Measurements from ENCODE around the gene KRTAP10-1.

DNA sequence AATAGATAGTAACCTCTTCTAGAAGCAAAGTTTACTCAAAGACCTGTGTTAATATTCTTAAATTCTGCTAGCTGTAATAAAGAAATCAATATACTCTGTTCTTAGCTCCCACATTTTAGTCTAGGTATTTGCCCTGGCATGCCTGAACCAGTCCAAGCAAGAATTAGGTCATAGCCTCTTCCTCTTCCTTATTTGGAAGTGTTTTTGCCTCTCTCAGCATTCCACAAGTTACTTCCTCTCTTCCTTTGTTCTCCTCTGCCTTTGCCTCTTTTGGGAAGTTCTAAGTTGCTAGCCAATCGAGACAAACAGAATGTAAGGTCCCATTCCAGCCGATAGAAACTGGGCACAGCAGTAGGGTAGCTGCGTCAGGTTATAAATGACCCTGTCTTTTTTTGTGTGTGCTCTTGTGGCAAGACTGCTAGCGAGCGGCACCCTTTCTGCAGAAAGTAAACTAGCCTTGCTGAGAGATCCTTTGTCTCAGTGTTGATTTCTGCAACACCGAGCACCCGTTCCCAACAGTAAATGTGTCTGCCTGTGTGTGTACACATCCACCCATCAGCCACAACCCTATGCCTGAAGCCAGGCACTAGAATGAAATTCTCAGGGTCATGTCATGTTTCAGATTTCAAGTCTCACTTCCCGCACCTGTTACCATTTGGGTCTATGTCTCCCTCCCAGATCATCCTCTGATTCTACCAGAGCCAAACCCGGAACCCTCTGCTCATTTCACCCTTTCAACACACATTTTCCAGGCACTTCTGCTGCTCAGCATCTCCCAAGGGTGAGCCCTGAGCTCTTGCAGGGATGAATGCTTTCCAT is 47.2 kb downstream of the KRTAP10-1 start:
- TF ChIP-seq, protein P1, sequence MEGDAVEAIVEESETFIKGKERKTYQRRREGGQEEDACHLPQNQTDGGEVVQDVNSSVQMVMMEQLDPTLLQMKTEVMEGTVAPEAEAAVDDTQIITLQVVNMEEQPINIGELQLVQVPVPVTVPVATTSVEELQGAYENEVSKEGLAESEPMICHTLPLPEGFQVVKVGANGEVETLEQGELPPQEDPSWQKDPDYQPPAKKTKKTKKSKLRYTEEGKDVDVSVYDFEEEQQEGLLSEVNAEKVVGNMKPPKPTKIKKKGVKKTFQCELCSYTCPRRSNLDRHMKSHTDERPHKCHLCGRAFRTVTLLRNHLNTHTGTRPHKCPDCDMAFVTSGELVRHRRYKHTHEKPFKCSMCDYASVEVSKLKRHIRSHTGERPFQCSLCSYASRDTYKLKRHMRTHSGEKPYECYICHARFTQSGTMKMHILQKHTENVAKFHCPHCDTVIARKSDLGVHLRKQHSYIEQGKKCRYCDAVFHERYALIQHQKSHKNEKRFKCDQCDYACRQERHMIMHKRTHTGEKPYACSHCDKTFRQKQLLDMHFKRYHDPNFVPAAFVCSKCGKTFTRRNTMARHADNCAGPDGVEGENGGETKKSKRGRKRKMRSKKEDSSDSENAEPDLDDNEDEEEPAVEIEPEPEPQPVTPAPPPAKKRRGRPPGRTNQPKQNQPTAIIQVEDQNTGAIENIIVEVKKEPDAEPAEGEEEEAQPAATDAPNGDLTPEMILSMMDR (IDR thresholded peaks at IDR 0.05 in 4 of 5, conservative IDR thresholded peaks at IDR 0.05 in 1 of 5): no peak
- TF ChIP-seq POLR2A (IDR thresholded peaks at IDR 0.05): no peak
